ENCODE results near the gene ARPIN.

GRCh38 chr15:89907289-89907688, 5.5 kb downstream of the ARPIN start:
- TF ChIP-seq CTCF (IDR thresholded peaks at IDR 0.05) (no peak), POLR2A (IDR thresholded peaks at IDR 0.05) (no peak)

Measured in thyroid gland (tissue), 4 donors.